Neuron (in vitro differentiated cells): Measurements from ENCODE around the gene RC3H2.
"Not testable (repeated sequence)": the region's sequence is repeated elsewhere in the genome, so short reads cannot be mapped to it uniquely, and the experiment has no call there.

Source experiments
- H2AFZ ChIP-seq: one replicate; pipeline ENCODE4 v1.6.1; 2013; ENCODE audit warnings: low read depth, mild to moderate bottlenecking, inconsistent platforms, low read length, moderate library complexity
- H3K27me3 ChIP-seq: one replicate; pipeline ENCODE4 v1.6.1; 2013; ENCODE audit warnings: low read length; ENCODE audit not compliant: insufficient read depth
- H3K36me3 ChIP-seq: one replicate; pipeline ENCODE4 v1.6.1; 2013; ENCODE audit warnings: low read length; ENCODE audit not compliant: insufficient read depth
- H3K4me1 ChIP-seq: one replicate; pipeline ENCODE4 v1.6.1; 2013; ENCODE audit warnings: low read length; ENCODE audit not compliant: insufficient read depth
- H3K4me3 ChIP-seq: 2 replicates; pipeline ENCODE4 v1.5.1; 2013; ENCODE audit warnings: mild to moderate bottlenecking, low read length, moderate library complexity
- H3K9me3 ChIP-seq: one replicate; pipeline ENCODE4 v1.6.1; 2013; ENCODE audit warnings: low read length

RC3H2 gene

DNA sequence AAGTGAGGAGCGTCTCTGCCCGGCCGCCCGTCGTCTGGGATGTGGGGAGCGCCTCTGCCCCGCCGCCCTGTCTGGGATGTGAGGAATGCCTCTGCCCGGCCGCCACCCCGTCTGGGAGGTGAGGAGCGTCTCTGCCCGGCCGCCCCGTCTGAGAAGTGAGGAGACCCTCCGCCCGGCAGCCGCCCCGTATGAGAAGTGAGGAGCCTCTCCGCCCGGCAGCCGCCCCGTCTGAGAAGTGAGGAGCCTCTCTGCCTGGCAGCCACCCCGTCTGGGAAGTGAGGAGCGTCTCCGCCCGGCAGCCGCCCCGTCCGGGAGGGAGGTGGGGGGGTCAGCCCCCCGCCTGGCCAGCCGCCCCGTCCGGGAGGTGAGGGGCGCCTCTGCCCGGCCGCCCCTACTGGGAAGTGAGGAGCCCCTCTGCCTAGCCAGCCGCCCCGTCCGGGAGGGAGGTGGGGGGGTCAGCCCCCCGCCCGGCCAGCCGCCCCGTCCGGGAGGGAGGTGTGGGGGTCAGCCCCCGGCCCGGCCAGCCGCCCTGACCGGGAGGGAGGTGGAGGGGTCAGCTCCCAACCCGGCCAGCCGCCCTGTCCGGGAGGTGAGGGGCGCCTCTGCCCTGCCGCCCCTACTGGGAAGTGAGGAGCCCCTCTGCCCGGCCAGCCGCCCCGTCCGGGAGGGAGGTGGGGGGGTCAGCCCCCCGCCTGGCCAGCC, 52.9 kb downstream of the RC3H2 start:
- H3K36me3 ChIP-seq: peaks cover 68% of the 10 kb centered on the region
- not testable (repeated sequence) for H3K4me1 ChIP-seq, H2AFZ ChIP-seq, H3K4me3 ChIP-seq, H3K9me3 ChIP-seq, H3K27me3 ChIP-seq

DNA sequence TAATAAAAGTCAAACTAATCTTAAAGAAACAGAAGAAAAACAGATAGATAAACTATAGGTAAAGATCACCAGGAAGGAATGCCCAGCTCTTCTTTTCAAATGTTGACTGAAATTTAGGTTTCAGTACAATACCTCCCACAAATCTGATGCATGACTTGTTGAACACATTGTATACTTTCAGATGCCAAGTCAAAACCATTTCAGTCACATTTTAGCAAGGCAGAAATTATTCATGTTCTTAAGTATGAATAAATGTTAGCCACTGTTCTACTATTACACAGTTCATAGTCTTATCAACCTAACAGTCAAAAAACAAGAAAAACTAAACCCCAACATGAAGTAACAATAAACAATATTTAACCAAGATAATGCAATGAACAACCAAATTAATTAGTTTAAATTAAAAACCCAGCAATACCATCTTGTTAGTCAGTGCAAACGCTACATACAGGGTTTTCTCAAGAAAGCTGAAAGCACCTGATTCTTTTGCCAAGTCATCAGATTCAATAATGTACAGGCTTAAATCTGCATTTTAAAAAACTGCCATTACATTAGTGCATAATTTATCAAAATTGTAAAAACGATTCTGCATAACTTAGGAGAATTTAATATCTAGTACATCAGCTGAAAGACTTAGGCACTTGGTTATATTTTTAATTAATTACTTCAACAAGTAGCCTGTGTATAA, 56.8 kb downstream of the RC3H2 start:
- H3K4me1 ChIP-seq: no peaks in the 10 kb centered on the region
- peaks cover 3% of the 10 kb centered on the region for H3K9me3 ChIP-seq
- no peaks in the 10 kb centered on the region for H3K27me3 ChIP-seq
- H2AFZ ChIP-seq: no peak overlapping the region
- H3K4me3 ChIP-seq: no peak overlapping the region
- H3K36me3 ChIP-seq: peaks cover 52% of the 10 kb centered on the region

DNA sequence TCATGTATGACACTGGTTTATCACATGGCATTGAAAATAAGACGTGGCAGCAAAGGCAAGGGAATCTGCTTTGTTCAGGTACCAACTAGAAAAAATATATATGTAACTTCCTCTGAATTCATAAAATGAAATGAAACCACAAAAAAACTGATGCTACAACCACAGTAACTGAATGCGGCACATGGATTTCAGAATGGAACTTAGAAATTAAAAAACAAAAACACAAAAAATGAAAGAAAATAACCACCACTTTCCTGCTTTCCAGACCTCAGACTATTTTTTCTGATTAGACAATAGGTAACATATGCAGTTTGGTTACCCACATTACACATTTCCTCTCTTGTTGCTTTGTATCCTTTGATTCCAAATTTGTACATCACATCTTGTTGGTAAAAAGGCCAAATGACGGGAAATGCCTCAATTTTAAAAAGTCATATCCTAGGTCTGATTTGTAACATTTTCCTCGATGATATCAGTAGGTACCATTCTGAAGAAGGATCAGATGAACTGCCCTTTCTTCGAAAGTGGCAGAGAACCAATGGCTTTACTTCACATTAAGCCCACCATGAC, 58.7 kb downstream of the RC3H2 start:
- Histone ChIP-seq H2AFZ (no peak overlapping the region), H3K4me1 (no peaks in the 10 kb centered on the region), H3K36me3 (peaks cover 50% of the 10 kb centered on the region), H3K4me3 (no peak overlapping the region), H3K9me3 (peaks cover 2% of the 10 kb centered on the region), H3K27me3 (no peaks in the 10 kb centered on the region)

DNA sequence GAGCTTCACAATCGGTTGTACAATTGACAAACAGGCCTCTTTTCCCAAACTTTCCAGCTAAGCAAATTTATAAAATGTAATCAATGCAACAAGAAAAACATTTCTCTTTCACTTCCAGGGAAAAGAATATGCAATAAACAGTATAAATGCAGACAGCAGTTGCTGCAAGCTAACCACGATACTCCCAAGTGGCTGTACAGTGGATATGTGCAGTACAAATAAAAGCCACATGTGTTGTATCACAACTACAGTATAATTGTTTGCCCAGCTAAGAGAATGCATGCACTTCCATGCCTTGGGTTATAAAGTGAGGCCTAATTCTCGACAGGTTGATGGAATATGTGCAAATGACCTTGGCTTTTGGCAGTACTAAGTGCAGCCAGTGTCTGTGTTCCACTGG, 60.0 kb downstream of the RC3H2 start:
- Histone ChIP-seq H3K27me3 (no peaks in the 10 kb centered on the region), H3K4me3 (no peak overlapping the region), H3K4me1 (no peaks in the 10 kb centered on the region), H2AFZ (no peak overlapping the region), H3K9me3 (peaks cover 2% of the 10 kb centered on the region), H3K36me3 (peaks cover 40% of the 10 kb centered on the region)

DNA sequence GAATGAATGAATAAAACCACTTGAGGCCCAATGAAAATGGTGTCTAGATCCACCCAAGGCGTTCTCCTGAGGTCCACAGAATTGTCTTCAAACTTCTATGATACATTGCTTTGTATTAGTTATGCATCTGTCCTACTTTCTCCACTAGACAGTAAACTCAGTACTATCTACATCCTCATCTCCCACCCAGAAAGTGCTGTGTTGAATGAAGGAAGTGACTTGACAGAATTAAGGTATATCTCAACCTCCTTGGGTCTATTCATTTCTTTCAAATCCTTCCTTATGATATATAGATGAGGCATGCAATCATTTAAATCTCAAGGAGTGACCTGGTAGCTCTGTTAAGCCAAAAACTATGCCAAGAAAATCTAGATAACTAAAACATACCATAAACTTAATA, 61.0 kb downstream of the RC3H2 start:
- H3K9me3 ChIP-seq: peaks cover 2% of the 10 kb centered on the region
- no peak overlapping the region for H3K4me3 ChIP-seq
- peaks cover 34% of the 10 kb centered on the region for H3K36me3 ChIP-seq
- peaks cover 2% of the 10 kb centered on the region for H3K4me1 ChIP-seq
- H3K27me3 ChIP-seq: no peaks in the 10 kb centered on the region
- H2AFZ ChIP-seq: no peak overlapping the region

DNA sequence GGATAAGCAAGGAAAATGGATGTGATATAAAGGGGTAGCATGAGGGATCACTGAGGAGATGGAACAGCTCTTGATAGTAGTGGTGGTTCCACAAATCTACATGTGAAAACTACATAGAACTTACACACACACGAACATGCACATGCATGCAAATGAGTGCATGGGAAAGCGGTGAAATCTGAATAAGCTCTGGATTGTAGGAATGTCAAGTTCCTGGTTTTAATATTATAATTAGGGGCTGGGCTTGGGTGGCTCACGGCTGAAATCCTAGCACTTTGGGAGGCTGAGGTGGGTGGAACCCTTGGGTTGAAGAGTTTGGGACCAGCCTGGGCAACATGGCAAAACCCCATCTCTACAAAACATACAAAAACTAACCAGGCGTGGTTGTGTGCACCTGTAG, 63.7 kb downstream of the RC3H2 start:
- Histone ChIP-seq H3K4me1 (peaks cover 3% of the 10 kb centered on the region), H3K27me3 (no peaks in the 10 kb centered on the region), H3K9me3 (peaks cover 2% of the 10 kb centered on the region), H3K36me3 (peaks cover 10% of the 10 kb centered on the region), H2AFZ (no peak overlapping the region), H3K4me3 (no peak overlapping the region)

DNA sequence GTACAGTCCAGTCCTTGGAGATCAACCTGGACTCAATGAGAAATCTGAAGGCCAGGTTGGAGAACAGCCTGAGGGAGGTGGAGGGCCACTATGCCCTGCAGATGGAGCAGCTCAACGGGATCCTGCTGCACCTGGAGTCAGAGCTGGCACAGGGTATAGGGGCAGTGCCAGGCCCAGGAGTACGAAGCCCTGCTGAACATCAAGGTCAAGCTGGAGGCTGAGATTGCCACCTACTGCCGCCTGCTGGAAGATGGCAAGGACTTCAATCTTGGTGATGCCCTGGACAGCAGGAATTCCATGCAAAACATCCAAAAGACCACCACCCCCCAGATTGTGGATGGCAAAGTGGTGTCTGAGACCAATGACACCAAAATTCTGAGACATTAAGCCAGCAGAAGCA, 66.7 kb downstream of the RC3H2 start:
- not testable (repeated sequence) for H3K9me3 ChIP-seq, H3K36me3 ChIP-seq, H3K4me3 ChIP-seq, H3K27me3 ChIP-seq, H2AFZ ChIP-seq, H3K4me1 ChIP-seq

DNA sequence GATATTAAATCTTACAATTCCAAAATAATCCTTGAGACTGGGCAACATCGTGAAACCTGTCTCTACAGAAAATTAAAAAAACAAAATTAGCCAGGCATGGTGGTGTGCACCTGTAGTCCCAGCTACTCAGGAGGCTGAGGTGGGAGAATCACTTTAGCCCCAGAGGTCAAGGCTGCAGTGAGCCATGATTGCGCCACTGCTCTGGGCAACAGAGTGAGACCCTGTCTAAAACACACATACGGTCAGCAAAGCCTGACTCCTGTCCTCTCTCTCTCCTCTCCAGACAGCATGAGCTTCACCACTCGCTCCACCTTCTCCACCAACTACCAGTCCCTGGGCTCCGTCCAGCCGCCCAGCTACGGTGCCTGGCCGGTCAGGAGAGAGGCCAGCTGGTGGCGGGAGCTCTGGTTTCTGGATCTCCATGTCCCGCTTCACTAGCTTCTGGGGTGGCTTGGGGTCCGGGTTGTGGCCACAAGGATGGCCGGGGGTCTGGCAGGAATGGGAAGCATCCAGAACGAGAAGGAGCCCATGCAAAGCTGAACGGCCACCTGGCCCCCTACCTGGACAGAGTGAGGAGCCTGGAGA, 67.8 kb downstream of the RC3H2 start:
- peaks cover 7% of the 10 kb centered on the region for H3K4me1 ChIP-seq
- H3K36me3 ChIP-seq: no peaks in the 10 kb centered on the region
- no peak overlapping the region for H2AFZ ChIP-seq
- no peaks in the 10 kb centered on the region for H3K27me3 ChIP-seq
- H3K4me3 ChIP-seq: no peak overlapping the region
- no peaks in the 10 kb centered on the region for H3K9me3 ChIP-seq

DNA sequence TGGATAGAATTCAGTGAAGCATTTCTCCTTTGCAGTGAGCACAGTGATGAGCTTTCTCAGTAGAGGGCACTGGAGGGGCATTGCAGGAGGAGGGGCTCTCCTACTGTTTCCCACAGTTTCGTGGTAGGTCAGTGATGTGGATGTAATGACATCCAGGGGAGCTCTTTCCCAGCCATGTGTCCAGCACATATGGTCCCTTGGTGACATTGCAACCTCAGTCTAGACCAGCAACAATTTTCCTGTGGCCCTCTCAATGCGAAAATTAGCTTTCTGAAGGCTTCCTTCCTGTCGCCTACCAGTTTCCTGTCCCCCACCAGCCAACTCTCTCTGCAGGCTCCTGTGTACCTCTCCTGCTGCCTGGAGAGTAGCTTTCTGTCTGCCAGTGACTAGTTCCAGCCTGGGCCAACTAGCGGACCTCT, 69.8 kb downstream of the RC3H2 start:
- Histone ChIP-seq H3K4me3 (no peak overlapping the region), H3K9me3 (no peaks in the 10 kb centered on the region), H2AFZ (no peak overlapping the region), H3K4me1 (peaks cover 7% of the 10 kb centered on the region), H3K27me3 (no peaks in the 10 kb centered on the region), H3K36me3 (no peaks in the 10 kb centered on the region)

DNA sequence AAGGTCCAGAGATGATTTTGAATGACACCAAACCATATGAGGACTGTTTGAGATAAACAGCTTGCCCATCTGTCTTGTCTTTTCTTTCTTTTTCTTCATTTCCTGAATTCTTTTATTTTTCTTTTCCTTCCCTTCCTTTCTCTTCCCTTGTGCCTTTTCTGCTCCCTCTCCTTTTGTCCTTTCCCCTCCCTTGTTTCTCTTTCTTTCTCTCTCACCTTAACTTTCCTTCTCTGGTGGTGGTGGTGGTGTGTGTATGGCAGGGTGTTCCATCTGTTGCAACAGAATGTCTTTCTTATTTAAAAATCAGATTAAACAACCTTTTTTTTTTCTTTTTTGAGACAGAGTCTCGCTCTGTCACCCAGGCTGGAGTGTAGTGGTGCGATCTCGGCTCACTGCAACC, 73.0 kb downstream of the RC3H2 start:
- Histone ChIP-seq H3K9me3 (no peaks in the 10 kb centered on the region), H3K4me3 (no peak overlapping the region), H3K4me1 (peaks cover 9% of the 10 kb centered on the region), H2AFZ (no peak overlapping the region), H3K27me3 (no peaks in the 10 kb centered on the region), H3K36me3 (no peaks in the 10 kb centered on the region)

DNA sequence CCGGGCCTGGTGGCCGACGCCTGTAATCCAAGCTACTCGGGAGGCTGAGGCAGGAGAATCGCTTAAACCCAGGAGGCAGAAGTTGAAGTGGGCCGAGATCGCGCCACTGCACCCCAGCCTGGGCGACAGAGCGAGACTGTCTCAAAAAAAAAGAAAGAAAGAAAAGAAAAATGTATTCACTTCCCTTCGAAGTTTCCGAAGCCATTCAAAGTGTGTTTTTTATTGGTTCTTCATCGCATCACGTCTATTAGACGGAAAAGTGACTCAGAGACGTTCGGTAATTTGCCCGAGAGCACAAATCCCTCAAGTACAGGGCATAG, 76.2 kb downstream of the RC3H2 start:
- Histone ChIP-seq H3K4me3 (peak overlapping the region; percentile 86), H3K4me1 (peaks cover 13% of the 10 kb centered on the region), H2AFZ (peak overlapping the region; percentile 100), H3K36me3 (peaks cover 19% of the 10 kb centered on the region)
- H3K9me3 ChIP-seq, H3K27me3 ChIP-seq: not testable (repeated sequence)

DNA sequence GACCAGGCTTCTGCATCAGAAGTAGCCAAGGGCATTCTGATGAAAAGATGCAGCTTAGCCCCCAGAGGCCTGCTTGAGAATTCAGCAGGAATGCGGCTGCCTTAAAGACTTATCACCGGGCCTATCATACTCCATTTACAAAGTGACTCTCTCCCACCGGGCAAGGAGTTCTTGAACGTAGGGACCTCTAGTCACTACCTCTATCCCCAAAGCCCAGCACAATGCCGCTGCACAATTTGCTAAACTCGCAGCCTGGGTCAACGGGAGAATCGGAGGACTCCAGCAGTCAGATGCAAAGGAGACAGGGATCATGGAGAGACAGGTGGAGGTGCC, 77.4 kb downstream of the RC3H2 start:
- Histone ChIP-seq H3K4me1 (peaks cover 13% of the 10 kb centered on the region), H3K9me3 (no peaks in the 10 kb centered on the region), H3K4me3 (peak overlapping the region; percentile 86), H2AFZ (peak overlapping the region; percentile 100), H3K27me3 (no peaks in the 10 kb centered on the region), H3K36me3 (peaks cover 26% of the 10 kb centered on the region)

DNA sequence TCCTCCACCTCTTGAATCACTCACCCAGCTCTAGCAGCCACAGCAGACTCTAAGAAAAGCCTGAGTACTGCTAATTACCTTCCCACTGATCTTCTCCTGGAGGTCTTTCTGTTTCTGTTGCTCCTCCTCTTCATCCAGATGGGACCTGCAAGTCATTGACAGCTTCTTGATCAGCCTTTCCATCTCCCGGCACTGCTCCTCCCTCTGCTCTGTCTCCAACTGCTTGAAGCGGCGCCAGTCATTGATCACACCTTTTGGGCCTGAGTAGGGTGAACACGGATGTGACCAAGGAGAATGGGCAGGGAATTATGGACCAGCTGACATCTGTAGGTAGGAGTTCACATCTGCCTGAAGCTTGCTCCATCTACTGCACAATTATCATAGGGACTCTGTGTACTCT, 82.2 kb downstream of the RC3H2 start:
- Histone ChIP-seq H3K27me3 (no peaks in the 10 kb centered on the region), H3K4me3 (no peak overlapping the region), H3K36me3 (peaks cover 63% of the 10 kb centered on the region), H3K4me1 (peaks cover 13% of the 10 kb centered on the region), H2AFZ (no peak overlapping the region), H3K9me3 (no peaks in the 10 kb centered on the region)
